Measurements from ENCODE around the gene AHNAK.
"Not testable (repeated sequence)": the region's sequence is repeated elsewhere in the genome, so short reads cannot be mapped to it uniquely, and the experiment has no call there.

Gene AHNAK

GRCh38 chr11:62390237-62390636, 156.4 kb downstream of the AHNAK start:
- no peak for DNase-seq (ENCODE audit: low read depth, low spot score)

GRCh38 chr11:62388999-62389398, 157.6 kb downstream of the AHNAK start:
- DNase-seq (ENCODE audit: low read depth, low spot score): no peak

GRCh38 chr11:62387381-62387780, 159.2 kb downstream of the AHNAK start:
- DNase-seq (ENCODE audit: low read depth, low spot score): no peak

- not testable (repeated sequence) for DNase-seq (ENCODE audit: low read depth, low spot score)
Measured at GRCh38 chr11:62386083-62386482, 160.5 kb downstream of the AHNAK start.

- no peak for DNase-seq (ENCODE audit: low read depth, low spot score)
Measured at GRCh38 chr11:62383822-62384221, 162.8 kb downstream of the AHNAK start.

Measured in iPS DF 19.7 (cell line).